Measurements from ENCODE around the gene MESP2.

DNA sequence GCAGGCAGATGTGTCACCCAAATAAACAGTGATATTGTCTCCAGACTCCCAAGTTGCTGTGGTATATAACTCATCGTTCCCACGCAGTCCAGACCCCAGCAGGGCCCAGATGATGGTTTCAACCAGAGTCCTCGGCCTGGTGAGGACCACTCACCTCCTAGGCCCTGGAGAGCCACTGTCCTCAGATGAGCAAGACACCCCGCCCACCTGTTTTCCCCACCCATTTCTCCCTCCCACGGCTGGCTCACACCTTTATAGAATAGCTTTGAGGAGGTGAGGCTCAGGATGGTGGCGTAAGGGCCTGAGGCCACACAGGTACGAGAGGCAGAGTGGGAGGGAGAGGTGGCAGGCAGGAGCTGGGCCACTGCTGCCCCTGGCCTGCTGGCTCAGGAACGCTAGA lies 32.5 kb upstream of the MESP2 start:
- TF ChIP-seq POLR2AphosphoS5 (IDR thresholded peaks at IDR 0.05; ENCODE audit: low read depth, low read length) (no peak), TAF1 (IDR thresholded peaks at IDR 0.05; ENCODE audit: borderline replicate concordance, insufficient read depth, low read length) (no peak), FOXP2 (optimal IDR thresholded peaks at IDR 0.05; ENCODE audit: borderline replicate concordance, extremely low read depth, extremely low read length, insufficient read depth) (no peak), SIN3A (IDR thresholded peaks at IDR 0.05; ENCODE audit: borderline replicate concordance, insufficient read depth, low read length) (no peak)
- TF ChIP-seq, protein P1, sequence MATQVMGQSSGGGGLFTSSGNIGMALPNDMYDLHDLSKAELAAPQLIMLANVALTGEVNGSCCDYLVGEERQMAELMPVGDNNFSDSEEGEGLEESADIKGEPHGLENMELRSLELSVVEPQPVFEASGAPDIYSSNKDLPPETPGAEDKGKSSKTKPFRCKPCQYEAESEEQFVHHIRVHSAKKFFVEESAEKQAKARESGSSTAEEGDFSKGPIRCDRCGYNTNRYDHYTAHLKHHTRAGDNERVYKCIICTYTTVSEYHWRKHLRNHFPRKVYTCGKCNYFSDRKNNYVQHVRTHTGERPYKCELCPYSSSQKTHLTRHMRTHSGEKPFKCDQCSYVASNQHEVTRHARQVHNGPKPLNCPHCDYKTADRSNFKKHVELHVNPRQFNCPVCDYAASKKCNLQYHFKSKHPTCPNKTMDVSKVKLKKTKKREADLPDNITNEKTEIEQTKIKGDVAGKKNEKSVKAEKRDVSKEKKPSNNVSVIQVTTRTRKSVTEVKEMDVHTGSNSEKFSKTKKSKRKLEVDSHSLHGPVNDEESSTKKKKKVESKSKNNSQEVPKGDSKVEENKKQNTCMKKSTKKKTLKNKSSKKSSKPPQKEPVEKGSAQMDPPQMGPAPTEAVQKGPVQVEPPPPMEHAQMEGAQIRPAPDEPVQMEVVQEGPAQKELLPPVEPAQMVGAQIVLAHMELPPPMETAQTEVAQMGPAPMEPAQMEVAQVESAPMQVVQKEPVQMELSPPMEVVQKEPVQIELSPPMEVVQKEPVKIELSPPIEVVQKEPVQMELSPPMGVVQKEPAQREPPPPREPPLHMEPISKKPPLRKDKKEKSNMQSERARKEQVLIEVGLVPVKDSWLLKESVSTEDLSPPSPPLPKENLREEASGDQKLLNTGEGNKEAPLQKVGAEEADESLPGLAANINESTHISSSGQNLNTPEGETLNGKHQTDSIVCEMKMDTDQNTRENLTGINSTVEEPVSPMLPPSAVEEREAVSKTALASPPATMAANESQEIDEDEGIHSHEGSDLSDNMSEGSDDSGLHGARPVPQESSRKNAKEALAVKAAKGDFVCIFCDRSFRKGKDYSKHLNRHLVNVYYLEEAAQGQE (IDR thresholded peaks at IDR 0.05; ENCODE audit: insufficient read depth in 1 of 2, low read depth in 2 of 2, low read length in 2 of 2) = no peak
